Measurements from ENCODE around the gene OR51B6.
"Not testable (repeated sequence)": the region's sequence is repeated elsewhere in the genome, so short reads cannot be mapped to it uniquely, and the experiment has no call there.

The OR51B6 gene

DNA sequence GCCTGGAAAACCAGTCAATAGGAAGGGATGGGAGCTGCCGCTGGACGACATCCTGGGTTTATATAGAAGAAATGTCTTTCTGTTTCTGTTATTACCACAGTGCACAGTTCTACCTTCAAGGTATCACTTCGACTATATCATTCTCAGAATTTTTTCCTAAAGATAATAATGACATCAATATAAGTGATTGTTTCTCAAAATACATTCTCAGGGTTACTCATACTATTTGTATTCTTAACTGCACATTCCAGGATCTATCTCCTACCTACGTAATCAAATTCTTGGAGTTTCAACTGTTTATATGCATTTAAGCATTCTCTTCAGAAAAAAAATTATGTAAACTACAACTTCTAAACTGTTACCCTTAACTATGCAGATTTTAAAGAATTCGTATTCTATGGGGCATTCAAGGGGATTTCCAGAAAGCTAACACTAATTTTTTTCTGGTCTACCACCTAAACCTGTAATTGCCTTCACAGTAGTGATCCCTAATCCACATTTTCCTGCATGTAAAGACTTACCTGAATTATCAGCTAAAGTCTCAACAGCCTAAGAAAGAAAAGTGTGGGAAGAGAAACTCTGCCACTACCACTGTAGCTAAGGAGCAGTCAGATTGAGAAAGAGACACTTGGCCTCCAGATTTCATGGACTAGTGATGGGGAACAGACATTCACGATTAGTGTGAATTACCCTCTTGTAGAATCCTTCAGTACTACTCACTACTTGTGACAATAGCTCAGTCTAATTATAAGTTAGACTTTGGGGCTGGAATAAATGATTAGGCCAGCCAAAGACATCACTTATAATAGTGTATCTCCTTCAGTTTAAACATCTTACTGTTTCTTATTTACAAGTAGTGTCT is 7.6 kb upstream of the OR51B6 start, which contains the start of gene OR51B5:
Gene OR51B5 (minus strand): TSS at position 51 of the 862 bp plus-strand sequence. CDS start 0 bp downstream, at position 51.
- Mint-ChIP-seq H3K27ac (ENCODE audit: low read depth) (no peak within 1 kb of the TSS), H3K36me3 (ENCODE audit: insufficient read depth) (no peaks in the 10 kb centered on the region), H3K27me3 (no peaks in the 10 kb centered on the region), H3K4me1 (no peaks in the 10 kb centered on the region), H3K9me3 (no peaks in the 10 kb centered on the region), H3K4me3 (no peak within 1 kb of the TSS)
- DNase-seq (ENCODE audit: low spot score in 2 of 2): no peak
- ATAC-seq (replicated peaks; ENCODE audit: extremely low read depth, poor library complexity, severe bottlenecking): no peak

GRCh38 chr11:5345831-5346230 is 5.5 kb upstream of the OR51B6 start:
- Mint-ChIP-seq H3K36me3 (ENCODE audit: insufficient read depth) (no peaks in the 10 kb centered on the region), H3K27ac (ENCODE audit: low read depth) (no peak overlapping the region), H3K9me3 (no peaks in the 10 kb centered on the region), H3K4me3 (no peak overlapping the region), H3K4me1 (no peaks in the 10 kb centered on the region), H3K27me3 (no peaks in the 10 kb centered on the region)
- ATAC-seq (replicated peaks; ENCODE audit: extremely low read depth, poor library complexity, severe bottlenecking): no peak
- no peak for DNase-seq (ENCODE audit: low spot score in 2 of 2)

- Mint-ChIP-seq H3K4me3 (no peak overlapping the region), H3K27ac (ENCODE audit: low read depth) (no peak overlapping the region), H3K9me3 (peaks cover 9% of the 10 kb centered on the region), H3K4me1 (no peaks in the 10 kb centered on the region), H3K36me3 (ENCODE audit: insufficient read depth) (no peaks in the 10 kb centered on the region), H3K27me3 (no peaks in the 10 kb centered on the region)
- ATAC-seq (replicated peaks; ENCODE audit: extremely low read depth, poor library complexity, severe bottlenecking) (no peak), DNase-seq (ENCODE audit: low spot score in 2 of 2) (no peak)
Observed at GRCh38 chr11:5348551-5349194, 2.6 kb upstream of the OR51B6 start.

GRCh38 chr11:5349550-5349949 is 1.8 kb upstream of the OR51B6 start:
- Mint-ChIP-seq H3K4me3 (no peak overlapping the region), H3K36me3 (ENCODE audit: insufficient read depth) (no peaks in the 10 kb centered on the region), H3K4me1 (no peaks in the 10 kb centered on the region), H3K27me3 (peaks cover 3% of the 10 kb centered on the region), H3K27ac (ENCODE audit: low read depth) (no peak overlapping the region), H3K9me3 (peaks cover 9% of the 10 kb centered on the region)
- DNase-seq (ENCODE audit: low spot score in 2 of 2) (no peak), ATAC-seq (replicated peaks; ENCODE audit: extremely low read depth, poor library complexity, severe bottlenecking) (no peak)

GRCh38 chr11:5356031-5356430 is 4.7 kb downstream of the OR51B6 start:
- H3K27me3 Mint-ChIP-seq; H3K27ac Mint-ChIP-seq (ENCODE audit: low read depth); DNase-seq (ENCODE audit: low spot score in 2 of 2); H3K36me3 Mint-ChIP-seq (ENCODE audit: insufficient read depth); H3K9me3 Mint-ChIP-seq; H3K4me3 Mint-ChIP-seq; H3K4me1 Mint-ChIP-seq; ATAC-seq (replicated peaks; ENCODE audit: extremely low read depth, poor library complexity, severe bottlenecking): not testable (repeated sequence)

DNA sequence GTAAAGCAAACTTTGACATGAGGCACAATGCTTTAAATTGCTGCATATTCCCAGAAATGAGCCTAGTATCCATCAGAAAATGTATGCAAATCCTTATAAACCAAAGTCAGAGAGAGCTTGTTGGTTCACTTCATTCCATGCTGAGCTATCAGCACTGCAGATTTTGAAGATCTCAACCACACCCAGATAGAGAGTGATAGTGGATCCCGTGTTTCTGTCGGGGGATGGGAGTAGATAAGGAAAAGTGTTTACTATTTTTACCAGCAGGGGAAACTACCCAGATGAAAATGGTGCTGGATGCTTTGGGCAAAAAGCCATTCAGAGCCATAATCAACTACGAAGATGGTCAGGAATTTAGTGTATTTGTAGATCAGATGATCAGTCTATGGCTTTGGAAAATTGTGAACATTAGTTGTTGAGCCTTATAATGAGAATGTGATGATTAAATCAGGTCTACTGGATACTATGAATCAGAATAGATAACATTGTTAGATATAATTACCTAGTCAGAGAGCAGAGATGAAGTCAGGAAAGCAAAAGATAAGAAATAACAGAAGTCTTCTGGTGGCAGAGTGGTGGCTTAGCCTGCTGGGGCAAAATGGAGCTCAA is 10.8 kb downstream of the OR51B6 start:
- no peak for DNase-seq (ENCODE audit: low spot score in 2 of 2)
- H3K4me1 Mint-ChIP-seq: no peaks in the 10 kb centered on the region
- H3K27ac Mint-ChIP-seq (ENCODE audit: low read depth): no peak overlapping the region
- ATAC-seq (replicated peaks; ENCODE audit: extremely low read depth, poor library complexity, severe bottlenecking): no peak
- peaks cover 2% of the 10 kb centered on the region for H3K36me3 Mint-ChIP-seq (ENCODE audit: insufficient read depth)
- H3K27me3 Mint-ChIP-seq: peaks cover 14% of the 10 kb centered on the region
- H3K9me3 Mint-ChIP-seq: peaks cover 6% of the 10 kb centered on the region
- no peak overlapping the region for H3K4me3 Mint-ChIP-seq

DNA sequence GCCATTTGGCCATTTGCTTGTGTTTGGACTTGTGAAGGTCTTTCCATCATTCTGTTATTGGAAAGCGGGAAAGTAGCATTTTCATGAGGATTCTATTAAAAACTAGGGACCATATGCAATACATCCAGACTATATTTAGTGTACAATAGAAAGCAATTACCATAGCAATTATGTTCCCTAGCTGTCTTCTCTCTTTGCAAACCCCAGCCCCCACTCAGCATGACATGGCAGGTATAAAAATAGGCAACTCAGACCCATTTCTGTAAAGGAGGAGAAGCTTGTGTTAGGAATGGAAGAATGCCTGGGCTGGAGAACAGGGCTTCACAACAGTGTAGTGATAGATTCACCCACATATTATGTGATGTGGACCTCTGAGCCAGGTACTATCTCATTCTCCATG is 12.4 kb downstream of the OR51B6 start:
- ATAC-seq (replicated peaks; ENCODE audit: extremely low read depth, poor library complexity, severe bottlenecking) (no peak), DNase-seq (ENCODE audit: low spot score in 2 of 2) (no peak)
- Mint-ChIP-seq H3K27ac (ENCODE audit: low read depth) (no peak overlapping the region), H3K36me3 (ENCODE audit: insufficient read depth) (peaks cover 2% of the 10 kb centered on the region), H3K9me3 (peaks cover 6% of the 10 kb centered on the region), H3K27me3 (peaks cover 14% of the 10 kb centered on the region), H3K4me3 (no peak overlapping the region), H3K4me1 (no peaks in the 10 kb centered on the region)

- H3K36me3 Mint-ChIP-seq (ENCODE audit: insufficient read depth): peaks cover 2% of the 10 kb centered on the region
- peaks cover 14% of the 10 kb centered on the region for H3K27me3 Mint-ChIP-seq
Observed at GRCh38 chr11:5364214-5364613, 12.9 kb downstream of the OR51B6 start.

GRCh38 chr11:5366365-5366764 is 15.1 kb downstream of the OR51B6 start:
- not testable (repeated sequence) for H3K9me3 Mint-ChIP-seq; H3K27ac Mint-ChIP-seq (ENCODE audit: low read depth); DNase-seq (ENCODE audit: low spot score in 2 of 2); H3K4me3 Mint-ChIP-seq; H3K4me1 Mint-ChIP-seq; H3K36me3 Mint-ChIP-seq (ENCODE audit: insufficient read depth); ATAC-seq (replicated peaks; ENCODE audit: extremely low read depth, poor library complexity, severe bottlenecking)
- H3K27me3 Mint-ChIP-seq: peaks cover 14% of the 10 kb centered on the region

More at GRCh38 chr11:5364214-5364613, 12.9 kb downstream of the OR51B6 start:
- ATAC-seq (replicated peaks; ENCODE audit: extremely low read depth, poor library complexity, severe bottlenecking) (no peak), DNase-seq (ENCODE audit: low spot score in 2 of 2) (no peak)
- Mint-ChIP-seq H3K27ac (ENCODE audit: low read depth) (no peak overlapping the region), H3K4me3 (no peak overlapping the region), H3K4me1 (no peaks in the 10 kb centered on the region), H3K9me3 (peaks cover 6% of the 10 kb centered on the region)

DNA sequence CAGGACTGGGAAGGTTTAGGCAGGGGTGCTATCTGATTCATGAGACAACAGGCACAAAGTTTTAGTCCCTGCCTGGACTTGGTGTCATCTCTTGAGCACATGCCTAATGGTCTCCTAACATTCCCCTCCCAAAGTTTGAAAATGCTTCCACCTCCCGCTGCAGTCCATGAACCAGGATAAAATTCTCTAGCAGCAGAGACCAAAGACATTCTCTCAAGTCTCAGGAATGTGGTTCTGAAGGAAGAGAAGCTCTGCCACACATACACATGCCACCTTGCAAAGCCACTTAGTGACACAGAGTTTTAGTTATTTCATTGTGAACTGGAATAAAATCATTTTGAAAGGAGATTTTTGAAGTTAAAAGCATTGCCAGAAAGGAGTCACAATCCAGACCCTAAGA is 15.5 kb downstream of the OR51B6 start:
- peaks cover 6% of the 10 kb centered on the region for H3K9me3 Mint-ChIP-seq

DNA sequence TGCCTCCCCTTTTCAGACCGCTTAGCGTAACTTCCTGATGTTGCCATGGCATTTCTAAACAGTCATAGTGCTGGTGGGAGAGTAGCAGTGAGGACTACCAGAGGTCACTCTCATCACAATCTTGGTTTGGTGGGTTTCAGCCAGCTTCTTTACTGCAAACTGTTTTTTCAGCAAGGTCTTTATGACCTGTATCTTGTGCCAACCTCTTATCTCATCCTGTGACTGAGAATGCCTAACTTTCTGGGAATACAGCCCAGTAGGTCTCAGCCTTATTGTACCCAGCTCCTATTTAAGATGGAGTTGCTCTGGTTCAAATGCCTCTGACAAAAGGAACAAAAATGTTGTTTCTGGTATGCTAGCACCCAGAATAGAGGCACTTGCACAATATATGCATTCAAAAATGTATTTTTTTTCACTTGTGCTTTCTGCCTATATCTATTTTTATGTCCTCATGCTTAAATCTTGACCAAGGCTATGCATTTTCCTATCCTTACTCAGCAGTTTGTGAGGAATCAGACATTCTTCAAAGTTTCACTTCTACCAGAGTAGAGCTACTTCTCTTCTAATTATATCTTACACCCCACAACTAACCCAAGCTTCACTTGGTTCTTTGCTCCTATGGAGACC is 16.3 kb downstream of the OR51B6 start:
- Mint-ChIP-seq H3K27me3 (peaks cover 15% of the 10 kb centered on the region), H3K27ac (ENCODE audit: low read depth) (no peak overlapping the region), H3K36me3 (ENCODE audit: insufficient read depth) (peaks cover 2% of the 10 kb centered on the region), H3K4me1 (no peaks in the 10 kb centered on the region), H3K4me3 (no peak overlapping the region), H3K9me3 (peaks cover 6% of the 10 kb centered on the region)
- no peak for ATAC-seq (replicated peaks; ENCODE audit: extremely low read depth, poor library complexity, severe bottlenecking)
- no peak for DNase-seq (ENCODE audit: low spot score in 2 of 2)

More for the DNA sequence above, 15.5 kb downstream of the OR51B6 start:
- Mint-ChIP-seq H3K4me3 (no peak overlapping the region), H3K36me3 (ENCODE audit: insufficient read depth) (peaks cover 2% of the 10 kb centered on the region), H3K4me1 (no peaks in the 10 kb centered on the region), H3K27me3 (peaks cover 14% of the 10 kb centered on the region), H3K27ac (ENCODE audit: low read depth) (no peak overlapping the region)
- ATAC-seq (replicated peaks; ENCODE audit: extremely low read depth, poor library complexity, severe bottlenecking) (no peak), DNase-seq (ENCODE audit: low spot score in 2 of 2) (no peak)

DNA sequence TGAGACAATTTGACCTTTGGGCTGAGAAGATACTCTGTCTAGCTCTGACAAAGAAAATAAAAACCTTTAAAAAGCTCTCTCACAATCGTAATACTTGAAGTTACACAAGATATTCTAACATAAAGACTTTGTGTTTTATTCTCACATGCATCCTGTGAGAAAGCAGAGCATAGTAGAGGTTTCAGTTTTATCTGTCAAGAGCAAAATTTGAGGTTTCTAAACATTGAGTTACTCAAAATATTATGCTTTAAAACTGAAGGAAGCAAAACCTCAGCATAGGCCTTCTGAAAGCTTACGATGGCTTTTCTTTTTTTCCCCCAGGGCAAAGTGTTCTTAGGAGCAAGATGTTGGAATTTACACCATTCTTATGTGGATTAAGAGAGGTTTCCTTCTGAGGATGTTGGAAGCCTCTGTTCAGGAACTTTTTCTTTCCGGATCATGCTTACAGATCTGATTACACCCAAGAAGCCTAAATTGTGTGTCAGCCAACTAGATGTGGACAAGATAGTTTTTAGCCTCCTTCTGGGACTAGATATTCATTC is 17.3 kb downstream of the OR51B6 start:
- Mint-ChIP-seq H3K36me3 (ENCODE audit: insufficient read depth) (peaks cover 2% of the 10 kb centered on the region), H3K27ac (ENCODE audit: low read depth) (no peak overlapping the region), H3K4me1 (no peaks in the 10 kb centered on the region), H3K9me3 (peaks cover 6% of the 10 kb centered on the region), H3K4me3 (no peak overlapping the region), H3K27me3 (peaks cover 23% of the 10 kb centered on the region)
- ATAC-seq (replicated peaks; ENCODE audit: extremely low read depth, poor library complexity, severe bottlenecking) (no peak), DNase-seq (ENCODE audit: low spot score in 2 of 2) (no peak)
